GM20000 (cell line): ENCODE data around the gene TUBA1B.
A peak's percentile ranks its signal among the peaks of the same experiment; 100 is the strongest.

Source experiments
- DNase-seq: peaks from one replicate; pipeline ENCODE4 v3.0.0; 2012; ENCODE audit warnings: low spot score
- TF ChIP-seq, protein P1 (sequence below): IDR thresholded peaks from 2 replicates; pipeline ENCODE4 v1.5.1; 2012; ENCODE audit warnings: mild to moderate bottlenecking, control low read depth; ENCODE audit errors: extremely low read depth, missing control alignments

Gene TUBA1B

GRCh38 chr12:49093792-49094159 lies 37.4 kb downstream of the TUBA1B start:
- TF ChIP-seq, protein P1, sequence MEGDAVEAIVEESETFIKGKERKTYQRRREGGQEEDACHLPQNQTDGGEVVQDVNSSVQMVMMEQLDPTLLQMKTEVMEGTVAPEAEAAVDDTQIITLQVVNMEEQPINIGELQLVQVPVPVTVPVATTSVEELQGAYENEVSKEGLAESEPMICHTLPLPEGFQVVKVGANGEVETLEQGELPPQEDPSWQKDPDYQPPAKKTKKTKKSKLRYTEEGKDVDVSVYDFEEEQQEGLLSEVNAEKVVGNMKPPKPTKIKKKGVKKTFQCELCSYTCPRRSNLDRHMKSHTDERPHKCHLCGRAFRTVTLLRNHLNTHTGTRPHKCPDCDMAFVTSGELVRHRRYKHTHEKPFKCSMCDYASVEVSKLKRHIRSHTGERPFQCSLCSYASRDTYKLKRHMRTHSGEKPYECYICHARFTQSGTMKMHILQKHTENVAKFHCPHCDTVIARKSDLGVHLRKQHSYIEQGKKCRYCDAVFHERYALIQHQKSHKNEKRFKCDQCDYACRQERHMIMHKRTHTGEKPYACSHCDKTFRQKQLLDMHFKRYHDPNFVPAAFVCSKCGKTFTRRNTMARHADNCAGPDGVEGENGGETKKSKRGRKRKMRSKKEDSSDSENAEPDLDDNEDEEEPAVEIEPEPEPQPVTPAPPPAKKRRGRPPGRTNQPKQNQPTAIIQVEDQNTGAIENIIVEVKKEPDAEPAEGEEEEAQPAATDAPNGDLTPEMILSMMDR, result no peak
- no peak for DNase-seq

GRCh38 chr12:49092816-49093406 lies 38.3 kb downstream of the TUBA1B start:
- TF ChIP-seq, protein P1, result no peak
- DNase-seq, result no peak

- TF ChIP-seq, protein P1, result peak; percentile 64
- peak; percentile 90 for DNase-seq
Measured at GRCh38 chr12:49092086-49092815, 38.9 kb downstream of the TUBA1B start.

- TF ChIP-seq, protein P1, result no peak
- DNase-seq, result no peak
Measured at GRCh38 chr12:49091836-49092085, 39.4 kb downstream of the TUBA1B start.

GRCh38 chr12:49091056-49091835 lies 39.9 kb downstream of the TUBA1B start:
- TF ChIP-seq, protein P1, result no peak
- DNase-seq, result no peak

GRCh38 chr12:49089821-49090773 lies 41.1 kb downstream of the TUBA1B start:
- DNase-seq, result no peak

More at GRCh38 chr12:49089821-49090773, 41.1 kb downstream of the TUBA1B start:
- TF ChIP-seq, protein P1, result no peak
